Calu3 (cell line): Measurements from ENCODE around the gene ESF1. TPM values are rescaled to one million over a fixed set of nuclear protein-coding genes. Genes with fewer than 3 reads are reported as not detected.
A peak's percentile ranks its signal among the peaks of the same experiment; 100 is the strongest.

Experiments
- BruUV-seq: library from RNA; stranded (reverse); fragments of 400-500 nt; replicated peaks from 2 replicates; lab custom pipeline; 2021; lab: Mats Ljungman, UMichigan
- CTCF ChIA-PET: fragments of 300-600 bp; sonication (Branson Sonifier 250); formaldehyde crosslinking; loops from one replicate; lab custom pipeline; 2022; ENCODE audit warnings: antibody characterized with exemption; lab: Charles Lee
- DNase-seq: peaks from one replicate; pipeline ENCODE4 v3.0.0; 2022
- H3K27ac Mint-ChIP-seq: one replicate; pipeline ENCODE4 v1.8.0; 2022; ENCODE audit warnings: mixed read lengths; ENCODE audit not compliant: unreplicated experiment
- H3K27me3 Mint-ChIP-seq: one replicate; pipeline ENCODE4 v1.8.0; 2022; ENCODE audit warnings: mixed read lengths; ENCODE audit not compliant: unreplicated experiment
- H3K36me3 Mint-ChIP-seq: one replicate; pipeline ENCODE4 v1.8.0; 2022; ENCODE audit warnings: mild to moderate bottlenecking, moderate library complexity, mixed read lengths; ENCODE audit not compliant: insufficient read depth, unreplicated experiment
- H3K4me1 Mint-ChIP-seq: one replicate; pipeline ENCODE4 v1.8.0; 2022; ENCODE audit warnings: mild to moderate bottlenecking, low read depth, mixed read lengths; ENCODE audit not compliant: unreplicated experiment
- H3K4me3 Mint-ChIP-seq: one replicate; pipeline ENCODE4 v1.8.0; 2022; ENCODE audit warnings: mild to moderate bottlenecking, low read depth, moderate library complexity, mixed read lengths; ENCODE audit not compliant: unreplicated experiment
- H3K9me3 Mint-ChIP-seq: one replicate; pipeline ENCODE4 v1.8.0; 2022; ENCODE audit warnings: low read depth, mixed read lengths; ENCODE audit not compliant: unreplicated experiment
- CTCF ChIP-seq: fragments of 200-600 bp; IDR thresholded peaks from one replicate; pipeline ENCODE4 v1.8.0; 2022; ENCODE audit warnings: antibody characterized with exemption; ENCODE audit not compliant: unreplicated experiment
- intact Hi-C: fragments of 100-400 bp; cut with micrococcal nuclease; formaldehyde crosslinking; loops from one replicate; pipeline ENCODE4 v1.10.0; 2022; ENCODE audit not compliant: unreplicated experiment
- total RNA-seq: library from RNA; stranded (reverse); gene quantifications from 2 replicates; pipeline ENCODE4 v1.2.3, GENCODE V29; 2022

Gene ESF1
- total RNA-seq, 1 experiment from 2014 or later: 14.7 TPM

- Mint-ChIP-seq H3K27ac (no peak overlapping the region), H3K4me3 (peak overlapping the region; percentile 98), H3K36me3 (peaks cover 26% of the 10 kb centered on the region), H3K9me3 (no peaks in the 10 kb centered on the region), H3K4me1 (peaks cover 20% of the 10 kb centered on the region), H3K27me3 (no peaks in the 10 kb centered on the region)
- CTCF ChIA-PET: interaction anchor here (0.6 to 0.7 kb wide), 2 partner anchors 264 to 303 kb away, joined by 3 read pairs; no protein-coding TSS in a partner anchor
- DNase-seq: no peak
- no peak for TF ChIP-seq CTCF
- TSS peak; percentile 37 for BruUV-seq
- intact Hi-C loops: no loop called here
Measured at GRCh38 chr20:13783528-13783927, 1.2 kb downstream of the ESF1 start.

GRCh38 chr20:13778827-13779226 lies 5.9 kb downstream of the ESF1 start:
- intact Hi-C loops: no loop called here
- DNase-seq: no peak
- peaks cover 17% of the 10 kb centered on the region for H3K36me3 Mint-ChIP-seq
- no peak overlapping the region for H3K4me3 Mint-ChIP-seq
- no peaks in the 10 kb centered on the region for H3K9me3 Mint-ChIP-seq
- TF ChIP-seq CTCF: no peak
- CTCF ChIA-PET: no interaction called here
- H3K27ac Mint-ChIP-seq: no peak overlapping the region
- BruUV-seq: no TSS peak
- no peaks in the 10 kb centered on the region for H3K27me3 Mint-ChIP-seq
- peaks cover 18% of the 10 kb centered on the region for H3K4me1 Mint-ChIP-seq

DNA sequence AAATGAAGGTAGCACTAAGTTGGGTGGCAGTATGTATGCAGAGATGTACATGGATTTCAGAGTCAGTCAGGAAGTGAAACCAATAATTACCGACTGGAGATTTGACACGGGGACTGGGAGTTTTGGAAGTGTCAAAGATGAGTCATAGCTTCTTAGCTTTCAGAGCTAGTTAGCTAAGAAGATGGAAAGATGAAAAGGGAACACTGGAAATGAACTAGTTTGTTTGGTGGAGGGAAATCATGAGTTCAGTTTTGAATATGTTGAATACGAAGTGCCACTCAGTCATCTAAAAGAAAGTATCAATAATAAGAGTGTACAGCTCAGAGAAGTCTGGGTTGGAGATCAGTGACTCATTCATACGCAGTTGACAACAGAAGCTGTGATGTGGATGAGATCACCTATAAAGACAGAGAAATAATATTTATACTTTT lies 7.5 kb downstream of the ESF1 start:
- no peaks in the 10 kb centered on the region for H3K27me3 Mint-ChIP-seq
- no peak overlapping the region for H3K27ac Mint-ChIP-seq
- BruUV-seq: no TSS peak
- no peaks in the 10 kb centered on the region for H3K9me3 Mint-ChIP-seq
- intact Hi-C loops: no loop called here
- DNase-seq: no peak
- peaks cover 17% of the 10 kb centered on the region for H3K36me3 Mint-ChIP-seq
- no peak for TF ChIP-seq CTCF
- peaks cover 18% of the 10 kb centered on the region for H3K4me1 Mint-ChIP-seq
- CTCF ChIA-PET: no interaction called here
- no peak overlapping the region for H3K4me3 Mint-ChIP-seq

- Mint-ChIP-seq H3K4me1 (peaks cover 15% of the 10 kb centered on the region), H3K9me3 (no peaks in the 10 kb centered on the region), H3K27ac (no peak overlapping the region), H3K36me3 (peaks cover 15% of the 10 kb centered on the region), H3K4me3 (no peak overlapping the region), H3K27me3 (no peaks in the 10 kb centered on the region)
- no peak for DNase-seq
- CTCF ChIA-PET: interaction anchor here (1.0 kb wide), 1 partner anchor 9 kb away, joined by 4 read pairs; the partner anchor contains the start of genes ESF1 and NDUFAF5
- intact Hi-C loops: no loop called here
- BruUV-seq: no TSS peak
- no peak for TF ChIP-seq CTCF
Measured at GRCh38 chr20:13775867-13776266, 8.9 kb downstream of the ESF1 start.
